Thyroid gland (tissue), 4 donors: Measurements from ENCODE around the gene FAH.

Experiments used
- POLR2A ChIP-seq, 2 donors: fragments of 450-650 bp; IDR thresholded peaks; one replicate each; pipeline ENCODE4 v1.6.1; 2017; ENCODE audit warnings: antibody characterized with exemption in 2 of 2, mild to moderate bottlenecking in 2 of 2, moderate library complexity in 1 of 2
- TF ChIP-seq, protein P1 (sequence below), 6 experiments: fragments of 200-600 bp in 3 of 6; fragments of 450-650 bp in 3 of 6; sonication (generic) in 3 of 6; IDR thresholded peaks; one replicate each; pipeline ENCODE4 v1.5.1; 2016 to 2019; ENCODE audit warnings: antibody characterized with exemption in 6 of 6, mild to moderate bottlenecking in 2 of 6, inconsistent platforms in 1 of 6, moderate library complexity in 1 of 6

- TF ChIP-seq, protein P1, sequence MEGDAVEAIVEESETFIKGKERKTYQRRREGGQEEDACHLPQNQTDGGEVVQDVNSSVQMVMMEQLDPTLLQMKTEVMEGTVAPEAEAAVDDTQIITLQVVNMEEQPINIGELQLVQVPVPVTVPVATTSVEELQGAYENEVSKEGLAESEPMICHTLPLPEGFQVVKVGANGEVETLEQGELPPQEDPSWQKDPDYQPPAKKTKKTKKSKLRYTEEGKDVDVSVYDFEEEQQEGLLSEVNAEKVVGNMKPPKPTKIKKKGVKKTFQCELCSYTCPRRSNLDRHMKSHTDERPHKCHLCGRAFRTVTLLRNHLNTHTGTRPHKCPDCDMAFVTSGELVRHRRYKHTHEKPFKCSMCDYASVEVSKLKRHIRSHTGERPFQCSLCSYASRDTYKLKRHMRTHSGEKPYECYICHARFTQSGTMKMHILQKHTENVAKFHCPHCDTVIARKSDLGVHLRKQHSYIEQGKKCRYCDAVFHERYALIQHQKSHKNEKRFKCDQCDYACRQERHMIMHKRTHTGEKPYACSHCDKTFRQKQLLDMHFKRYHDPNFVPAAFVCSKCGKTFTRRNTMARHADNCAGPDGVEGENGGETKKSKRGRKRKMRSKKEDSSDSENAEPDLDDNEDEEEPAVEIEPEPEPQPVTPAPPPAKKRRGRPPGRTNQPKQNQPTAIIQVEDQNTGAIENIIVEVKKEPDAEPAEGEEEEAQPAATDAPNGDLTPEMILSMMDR (IDR thresholded peaks at IDR 0.05), result no peak
- no peak for TF ChIP-seq POLR2A (IDR thresholded peaks at IDR 0.05)
These were observed 48.6 kb downstream of the FAH start for GRCh38 chr15:80201256-80202015.
